ENCODE measurements around the gene SKOR1. TPM values are rescaled to one million over a fixed set of nuclear protein-coding genes. Genes with fewer than 3 reads are reported as not detected.
A peak's percentile ranks its signal among the peaks of the same experiment; 100 is the strongest.

Gene SKOR1
- total RNA-seq, 4 donors from 2014 or later: 0.49 to 1.2 (median 0.85) TPM

- H3K36me3 ChIP-seq: no peaks in the 10 kb centered on the region
- DNase-seq: no peak
- no peaks in the 10 kb centered on the region for H3K27me3 ChIP-seq
- TF ChIP-seq CTCF (IDR thresholded peaks at IDR 0.05) (no peak), POLR2A (IDR thresholded peaks at IDR 0.05) (no peak)
- no peak overlapping the region for H3K4me3 ChIP-seq (replicated peaks in 1 of 3)
- no peak overlapping the region for H3K27ac ChIP-seq
- H3K4me1 ChIP-seq: peaks cover 13 to 23% of the 10 kb centered on the region in 2 donors
- intact Hi-C loops (cut with DNase I): no loop called here
- no peaks in the 10 kb centered on the region for H3K9me3 ChIP-seq
- WGBS, 2 donors: 85 to 90% methylated on average over 3 of the region's 3 CpGs
These were observed 22.0 kb upstream of the SKOR1 start for GRCh38 chr15:67803299-67803698.

GRCh38 chr15:67803996-67804843, 21.1 kb upstream of the SKOR1 start:
- no peak for TF ChIP-seq CTCF (IDR thresholded peaks at IDR 0.05)
- H3K9me3 ChIP-seq: no peaks in the 10 kb centered on the region
- peaks cover 13 to 23% of the 10 kb centered on the region in 2 donors for H3K4me1 ChIP-seq
- no peaks in the 10 kb centered on the region for H3K27me3 ChIP-seq
- no peaks in the 10 kb centered on the region for H3K36me3 ChIP-seq
- 57 to 66% methylated on average over 12 to 26 of the region's 27 CpGs for WGBS, 2 donors
- no peak overlapping the region for H3K27ac ChIP-seq
- H3K4me3 ChIP-seq (replicated peaks in 1 of 3): no peak overlapping the region
- peak in 1 of 2 donors; percentile 27 for DNase-seq
- intact Hi-C loops (cut with DNase I): no loop called here

- 86 to 98% methylated on average over 7 to 8 of the region's 17 CpGs for WGBS, 2 donors
- Histone ChIP-seq H3K36me3 (no peaks in the 10 kb centered on the region), H3K4me3 (replicated peaks in 1 of 3) (no peak overlapping the region), H3K27ac (peak overlapping the region in 1 of 3 donors; percentile 28), H3K9me3 (no peaks in the 10 kb centered on the region), H3K27me3 (no peaks in the 10 kb centered on the region), H3K4me1 (peaks cover 13 to 23% of the 10 kb centered on the region in 2 donors)
- intact Hi-C loops (cut with DNase I): no loop called here
- TF ChIP-seq CTCF (IDR thresholded peaks at IDR 0.05) (no peak), POLR2A (IDR thresholded peaks at IDR 0.05) (no peak)
- DNase-seq: peak in 1 of 2 donors; percentile 10
These were observed 20.2 kb upstream of the SKOR1 start for GRCh38 chr15:67805008-67805665.

GRCh38 chr15:67805666-67806516, 19.4 kb upstream of the SKOR1 start:
- H3K27ac ChIP-seq: peak overlapping the region in 2 of 3 donors; percentile 28 to 65
- WGBS, 2 donors: 56 to 59% methylated on average over 12 to 15 of the region's 16 CpGs
- TF ChIP-seq CTCF (IDR thresholded peaks at IDR 0.05) (no peak), POLR2A (IDR thresholded peaks at IDR 0.05) (no peak)
- no peak overlapping the region for H3K4me3 ChIP-seq (replicated peaks in 1 of 3)
- H3K36me3 ChIP-seq: no peaks in the 10 kb centered on the region
- H3K9me3 ChIP-seq: no peaks in the 10 kb centered on the region
- H3K4me1 ChIP-seq: peaks cover 13 to 23% of the 10 kb centered on the region in 2 donors
- no peaks in the 10 kb centered on the region for H3K27me3 ChIP-seq
- intact Hi-C loops (cut with DNase I): no loop called here
- peak; percentile 78 to 81 for DNase-seq

Data from thyroid gland (tissue), 4 donors.